Activated CD4-positive, alpha-beta T cell treated with anti-CD3 and anti-CD28 coated beads, Interleukin-10, Interleukin-2, amounts not matched to agents 100 ng/mL and 50 ng/mL, durations not matched to agents 16 hours and 8 hours (primary cell): ENCODE data around the gene TGFBR2.

Experiments used
- DNase-seq: peaks from one replicate; pipeline ENCODE4 v3.0.0-alpha.2; 2020

The TGFBR2 gene

GRCh38 chr3:30606301-30607031, at the start of gene TGFBR2:
TGFBR2 (plus strand) TSS chr3:30606601; CDS start chr3:30606884, 283 bp downstream.
- peak; percentile 95 for DNase-seq

GRCh38 chr3:30557746-30558303, 48.6 kb upstream of the TGFBR2 start:
- no peak for DNase-seq

DNA sequence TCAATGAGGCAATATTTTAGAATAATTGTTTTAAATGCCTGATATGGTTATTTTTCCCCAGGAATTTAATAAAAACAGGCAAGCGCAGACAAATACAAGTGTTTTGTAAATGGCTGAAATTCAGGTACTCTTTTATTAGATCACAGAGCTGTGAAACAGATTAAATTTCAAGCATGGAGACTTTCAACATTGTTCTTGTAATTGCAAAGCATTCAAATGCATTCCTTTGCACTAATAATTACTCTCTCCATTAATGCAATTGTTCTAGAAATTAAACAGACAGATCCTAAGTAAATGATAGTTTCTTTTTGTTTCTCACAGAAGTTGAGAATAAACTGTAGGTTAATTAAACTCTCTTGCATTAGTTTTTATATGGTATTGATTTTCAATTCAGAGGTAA, 42.4 kb upstream of the TGFBR2 start:
- DNase-seq = no peak

DNA sequence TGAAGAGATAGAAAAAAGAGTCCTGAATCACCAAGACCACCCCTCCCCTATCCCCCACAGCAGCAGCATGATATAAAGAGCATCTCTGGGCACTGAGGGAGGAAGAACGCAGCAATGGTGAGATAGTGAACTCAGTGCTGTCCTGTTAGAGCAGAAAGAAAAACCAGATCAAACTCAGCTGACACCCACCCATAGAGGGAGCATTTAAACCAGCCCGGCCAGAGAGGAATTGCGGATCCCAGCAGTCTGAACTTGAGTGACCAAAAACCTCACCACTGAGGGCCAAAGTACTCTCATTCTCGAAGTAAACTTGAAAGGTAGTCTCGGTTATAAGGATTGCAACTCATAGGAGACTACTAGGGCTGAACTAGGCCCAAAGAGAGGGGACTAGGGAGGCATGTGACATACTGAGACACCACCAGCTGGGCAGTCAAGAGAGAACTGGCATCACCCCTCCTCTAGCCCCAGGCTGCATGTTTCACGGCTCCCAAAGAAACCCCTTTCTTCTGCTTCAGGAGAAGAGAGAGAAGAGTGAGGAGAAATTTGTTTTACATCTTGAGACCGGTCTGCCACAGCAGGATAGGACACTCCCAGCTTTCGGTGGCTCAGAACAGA, 39.2 kb upstream of the TGFBR2 start:
- no peak for DNase-seq

- DNase-seq = no peak
Measured at GRCh38 chr3:30576946-30577345, 29.5 kb upstream of the TGFBR2 start.

DNA sequence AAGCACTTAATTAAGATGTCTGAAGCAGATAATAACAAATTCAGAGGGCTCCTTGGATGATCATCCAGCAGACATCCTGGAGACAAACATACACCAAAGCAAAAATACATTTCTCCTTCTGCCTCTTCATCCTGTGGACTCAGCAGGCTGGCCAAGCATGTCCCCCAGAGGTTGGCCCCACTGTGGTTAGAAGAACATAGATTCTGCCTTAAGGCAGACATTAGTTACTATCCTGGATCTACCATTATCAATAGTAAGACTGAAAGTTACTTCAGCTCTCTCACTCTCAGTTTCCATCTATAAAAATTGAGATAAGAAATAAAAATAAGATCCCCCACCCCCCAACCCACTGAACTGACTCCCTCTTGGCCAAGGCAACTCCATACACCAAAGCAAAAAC, 28.6 kb upstream of the TGFBR2 start:
- DNase-seq = no peak

- DNase-seq = no peak
Measured at GRCh38 chr3:30578479-30578878, 27.9 kb upstream of the TGFBR2 start.

GRCh38 chr3:30578986-30579579, 27.3 kb upstream of the TGFBR2 start:
- DNase-seq = no peak

- DNase-seq = no peak
Measured at GRCh38 chr3:30581067-30581585, 25.3 kb upstream of the TGFBR2 start.

- DNase-seq = no peak
Measured at GRCh38 chr3:30581982-30582381, 24.4 kb upstream of the TGFBR2 start.

DNA sequence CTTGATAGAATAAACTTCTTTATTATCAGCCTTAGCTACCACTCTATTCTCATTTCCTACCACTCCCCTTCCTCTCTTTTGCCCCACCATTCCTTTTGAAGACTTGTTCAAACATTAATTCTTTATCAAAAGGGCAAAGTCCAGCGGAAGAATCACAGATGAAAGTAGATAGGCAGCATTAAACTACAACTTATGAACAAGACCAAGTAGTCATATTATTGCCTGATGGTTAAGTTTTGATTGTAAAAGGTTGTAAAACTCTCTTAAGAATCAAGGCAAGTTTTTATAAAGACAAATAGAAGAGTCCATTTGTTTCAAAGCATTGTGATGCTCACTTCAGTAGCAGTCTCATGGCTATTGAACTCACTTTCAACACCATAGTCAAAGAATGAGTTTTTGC, 22.4 kb upstream of the TGFBR2 start:
- DNase-seq = no peak

DNA sequence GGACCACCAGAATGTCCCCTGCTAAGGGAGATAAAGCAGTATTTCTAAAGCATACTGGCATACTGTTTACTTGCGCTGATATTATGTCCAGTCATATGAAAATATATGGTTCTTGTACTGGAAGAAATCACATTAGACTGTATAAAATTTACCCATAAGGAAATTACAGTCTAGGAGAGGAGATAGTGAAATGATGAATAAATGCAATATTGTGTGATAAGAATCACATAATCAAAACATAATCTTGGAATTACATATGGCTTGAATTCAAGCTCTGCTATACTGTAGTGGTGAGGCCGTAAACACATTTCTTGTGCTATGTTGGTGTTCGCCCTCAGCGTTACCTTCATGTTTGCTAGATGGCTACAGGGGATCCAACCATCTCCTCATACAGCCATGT, 20.7 kb upstream of the TGFBR2 start:
- DNase-seq = no peak

GRCh38 chr3:30586096-30586805, 20.1 kb upstream of the TGFBR2 start:
- no peak for DNase-seq

- no peak for DNase-seq
Measured at GRCh38 chr3:30586806-30587486, 19.5 kb upstream of the TGFBR2 start.

- no peak for DNase-seq
Measured at GRCh38 chr3:30587904-30588303, 18.5 kb upstream of the TGFBR2 start.

GRCh38 chr3:30596152-30596551, 10.2 kb upstream of the TGFBR2 start:
- DNase-seq = no peak

GRCh38 chr3:30597131-30597768, 9.2 kb upstream of the TGFBR2 start:
- DNase-seq = no peak

DNA sequence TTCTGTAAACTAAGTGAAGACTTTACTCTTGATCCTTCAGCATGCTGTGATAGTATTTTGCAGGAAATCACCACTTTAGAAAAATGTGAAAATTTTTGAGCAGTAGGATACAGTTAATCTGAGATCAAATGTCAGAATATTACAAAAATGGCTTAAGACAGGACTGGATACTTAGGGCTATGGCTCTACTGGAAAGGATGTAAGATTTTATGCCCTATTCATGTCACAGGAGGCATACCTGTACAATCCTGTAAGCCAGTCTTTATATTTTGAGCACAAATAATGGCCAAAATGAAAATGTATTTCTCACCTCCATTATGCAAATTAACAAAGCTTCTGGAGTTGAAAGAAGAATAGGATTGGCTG, 8.6 kb upstream of the TGFBR2 start:
- no peak for DNase-seq

DNA sequence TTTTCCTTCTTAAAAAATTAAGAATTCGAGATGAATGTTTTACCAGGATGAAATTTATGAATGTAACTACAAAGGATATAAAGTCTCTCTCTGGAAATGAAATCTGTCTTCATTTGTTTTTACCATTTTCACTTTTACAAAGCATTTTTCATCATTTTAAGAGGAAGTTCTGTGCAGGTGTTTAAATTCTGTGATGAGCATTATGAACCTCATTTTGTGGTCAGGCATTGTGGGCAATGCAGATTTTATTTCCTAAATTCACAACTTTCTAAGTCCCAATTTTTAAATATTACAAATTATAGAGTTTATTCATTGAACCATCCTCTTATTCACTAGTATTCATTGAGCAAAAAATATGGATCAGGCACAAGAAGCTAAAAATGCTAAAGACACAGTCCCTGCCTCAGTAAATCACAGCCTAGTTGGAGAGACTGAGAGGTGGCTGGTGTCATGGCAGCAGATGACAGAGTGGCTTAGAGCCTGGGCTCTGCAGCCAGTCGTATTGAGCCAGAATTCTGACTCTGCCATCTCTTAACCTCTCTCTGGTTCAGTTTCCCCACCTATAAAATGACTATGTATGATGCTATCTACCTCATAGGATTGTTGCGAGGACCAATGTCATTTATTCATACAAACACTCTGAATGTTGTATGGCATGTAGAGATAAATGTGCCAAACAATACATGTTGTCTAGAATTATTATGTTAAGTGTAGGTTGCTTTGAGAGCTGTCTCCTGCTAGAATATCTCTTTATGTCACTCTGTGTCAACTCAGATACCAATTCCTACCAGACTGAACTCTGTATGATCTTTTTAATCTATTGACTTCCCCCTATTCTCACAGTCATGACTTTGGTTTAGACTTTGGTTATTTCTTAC, 7.5 kb upstream of the TGFBR2 start:
- peak; percentile 49 for DNase-seq

- no peak for DNase-seq
Measured at GRCh38 chr3:30600572-30600971, 5.8 kb upstream of the TGFBR2 start.

DNA sequence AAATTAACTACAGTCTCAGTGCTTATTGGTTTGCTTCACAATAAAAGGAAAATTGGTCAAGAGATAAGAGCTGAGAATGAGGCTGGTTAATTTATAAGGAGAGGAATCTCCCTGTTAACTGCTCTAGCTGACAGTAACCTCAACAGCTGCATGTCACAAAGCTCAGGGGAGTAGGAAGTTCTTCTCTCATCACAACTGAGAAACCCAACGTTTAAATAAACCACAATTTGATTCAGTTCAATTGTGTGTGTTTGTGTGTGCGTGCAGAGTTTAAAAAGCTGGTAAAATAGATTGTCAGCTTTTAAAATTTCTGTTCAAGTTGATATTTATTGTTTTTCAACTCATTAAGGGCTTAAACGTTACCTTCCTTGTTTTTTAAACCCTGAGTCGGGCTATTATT, 3.5 kb upstream of the TGFBR2 start:
- no peak for DNase-seq
